DMS 273 (cell line): ENCODE data around the gene EFR3B.

ENCODE experiments used
- DNase-seq: peaks from one replicate; lab custom pipeline; 2025; ENCODE audit not compliant: unreplicated experiment; lab: John Stamatoyannopoulos, UW

Gene EFR3B

DNA sequence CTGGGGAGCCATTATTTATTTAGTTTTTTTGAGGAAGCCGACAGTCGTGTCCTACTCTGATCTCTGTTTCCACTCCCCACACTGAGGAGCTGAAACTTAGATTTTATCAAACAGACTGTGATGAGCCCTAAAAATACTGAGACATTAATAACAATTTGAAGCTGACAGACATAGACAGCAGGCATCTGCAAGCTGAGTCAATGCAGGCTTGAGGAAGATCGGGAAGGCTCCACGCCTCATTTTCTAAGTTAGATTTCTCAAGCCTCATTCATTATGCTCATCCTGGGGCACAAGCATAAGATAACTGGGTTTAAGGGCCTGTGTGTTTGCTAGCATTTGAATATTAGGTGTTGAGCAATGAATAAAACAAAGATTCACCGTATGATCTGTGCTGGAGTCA, 26.3 kb downstream of the EFR3B start:
- DNase-seq = no peak

DNA sequence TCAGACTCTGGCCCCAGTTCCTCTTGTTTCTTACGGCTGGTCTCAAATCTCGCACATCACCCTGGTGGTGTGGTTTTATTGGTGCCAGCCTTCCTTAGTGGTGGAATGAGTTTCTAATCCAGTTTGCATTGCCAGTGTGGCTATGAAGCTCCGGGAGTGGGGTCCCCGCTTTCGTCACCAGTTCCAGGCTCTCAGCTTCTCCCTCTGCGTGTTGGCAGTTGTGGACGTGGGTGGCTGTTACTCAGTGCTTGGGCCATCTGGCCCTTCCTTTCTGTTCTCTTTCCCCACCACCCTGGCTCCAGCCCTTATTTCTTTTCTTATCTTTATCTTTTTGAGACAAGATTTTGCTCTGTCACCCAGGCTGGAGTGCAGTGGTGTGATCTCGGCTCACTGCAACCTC, 30.1 kb downstream of the EFR3B start:
- DNase-seq = peak; percentile 39

DNA sequence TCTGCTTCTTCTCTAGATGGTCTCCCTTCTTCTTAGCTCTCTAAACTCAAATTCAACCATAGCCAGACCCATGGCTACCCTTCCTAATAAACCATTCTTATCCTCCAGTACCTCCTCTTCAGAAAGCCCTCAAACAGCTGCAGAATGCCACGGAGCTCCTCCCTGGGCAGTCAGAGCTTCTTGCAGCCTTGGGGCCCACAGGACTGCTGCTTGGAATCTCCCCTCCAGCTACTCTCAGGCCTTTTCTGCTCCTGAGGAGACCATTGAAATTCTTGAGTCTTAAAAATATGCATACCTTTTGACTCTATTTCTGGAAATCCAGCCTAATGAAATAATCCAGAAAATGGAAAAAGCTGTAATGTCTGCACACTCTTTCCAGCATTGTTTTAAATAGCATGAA, 30.7 kb downstream of the EFR3B start:
- no peak for DNase-seq

DNA sequence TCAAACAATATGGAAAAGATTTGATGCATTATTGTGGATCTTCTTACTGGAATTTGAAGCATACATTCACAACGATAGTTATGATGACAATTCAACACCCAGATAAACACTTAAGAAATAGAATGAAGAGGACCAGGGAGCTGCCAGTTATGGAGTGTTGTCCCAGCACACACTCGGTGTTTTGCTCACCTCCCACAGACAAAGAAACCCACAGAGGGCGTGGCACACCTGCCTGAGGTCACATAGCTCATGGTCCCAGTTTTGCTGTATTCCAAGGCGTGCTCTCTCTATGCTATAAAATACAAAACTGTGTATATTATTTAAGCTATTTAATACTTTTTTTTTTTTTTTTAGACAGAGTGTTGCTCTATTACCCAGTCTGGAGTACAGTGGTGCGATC, 31.1 kb downstream of the EFR3B start:
- DNase-seq = no peak

DNA sequence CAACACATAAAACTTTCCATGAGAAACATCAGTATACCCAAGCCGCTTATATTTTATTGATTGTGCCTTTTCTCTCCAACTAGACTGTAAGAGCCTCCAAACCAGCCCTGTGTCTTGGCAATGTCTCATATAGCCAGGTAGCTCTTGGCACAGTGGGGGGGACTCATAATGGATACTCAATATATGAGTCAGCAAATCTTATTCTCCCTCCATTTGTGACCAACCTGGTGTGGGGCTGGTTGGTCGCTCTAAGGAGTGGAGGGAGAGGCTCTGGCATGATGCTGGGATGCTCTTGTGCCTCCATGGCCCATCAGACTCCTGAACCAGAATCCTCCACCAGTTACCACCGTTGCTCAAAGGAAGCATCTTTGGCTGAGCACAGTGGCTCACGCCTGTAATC, 32.0 kb downstream of the EFR3B start:
- no peak for DNase-seq

DNA sequence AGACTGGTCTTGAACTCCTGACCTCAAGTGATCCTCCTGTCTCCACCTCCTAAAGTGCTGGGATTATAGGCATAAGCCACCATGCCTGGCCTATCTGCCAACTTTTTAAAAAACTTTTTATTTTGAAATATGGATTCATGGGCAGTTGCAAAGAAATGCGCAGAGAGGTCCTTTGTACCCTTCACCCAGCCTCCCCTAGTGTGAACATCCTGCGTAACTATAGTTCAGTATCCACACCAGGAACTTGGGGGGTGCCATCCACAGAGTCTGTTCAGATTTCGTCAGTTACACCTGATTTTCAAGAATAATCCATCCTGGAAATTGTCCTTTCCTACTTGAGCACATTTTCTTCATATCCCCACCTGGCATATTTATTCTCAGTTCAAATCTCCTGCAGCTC, 33.0 kb downstream of the EFR3B start:
- DNase-seq = no peak

DNA sequence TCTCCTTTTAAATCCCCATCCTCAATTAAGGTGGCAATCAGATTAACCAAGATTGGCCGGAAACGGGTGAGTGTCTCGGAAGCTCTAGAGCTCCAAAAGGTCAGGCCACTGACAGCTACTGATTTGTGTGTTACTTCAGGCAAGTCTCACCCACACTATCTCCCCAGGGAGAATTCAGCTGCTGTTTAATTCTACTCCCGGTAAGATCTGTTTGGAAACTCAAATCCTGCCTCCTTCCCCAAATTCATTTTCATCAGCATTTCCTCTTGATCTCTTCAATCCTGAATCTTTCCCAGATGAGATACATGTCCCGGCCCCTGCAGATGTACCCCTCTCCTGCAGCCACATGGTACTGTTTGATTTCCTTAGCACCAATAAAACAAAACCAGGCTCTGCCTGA, 34.9 kb downstream of the EFR3B start:
- peak; percentile 32 for DNase-seq

DNA sequence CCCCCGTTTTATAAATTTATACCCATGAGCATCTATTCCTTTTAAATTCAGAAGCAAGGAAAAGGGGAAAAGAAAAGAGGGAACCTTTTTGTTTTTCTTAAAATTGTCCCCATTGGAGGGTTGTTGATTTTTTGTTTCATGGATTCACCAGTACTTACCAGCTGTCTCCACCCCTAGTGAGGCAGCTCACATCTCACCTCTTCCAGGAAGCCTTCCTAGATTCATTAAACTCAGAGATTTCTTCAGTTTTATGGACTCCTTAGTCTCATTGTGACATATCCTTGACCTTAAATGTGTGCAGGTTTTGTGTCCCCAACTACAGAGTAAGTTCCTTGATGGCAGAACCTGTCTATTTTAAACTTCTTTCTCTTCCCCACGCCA, 35.9 kb downstream of the EFR3B start:
- no peak for DNase-seq

DNA sequence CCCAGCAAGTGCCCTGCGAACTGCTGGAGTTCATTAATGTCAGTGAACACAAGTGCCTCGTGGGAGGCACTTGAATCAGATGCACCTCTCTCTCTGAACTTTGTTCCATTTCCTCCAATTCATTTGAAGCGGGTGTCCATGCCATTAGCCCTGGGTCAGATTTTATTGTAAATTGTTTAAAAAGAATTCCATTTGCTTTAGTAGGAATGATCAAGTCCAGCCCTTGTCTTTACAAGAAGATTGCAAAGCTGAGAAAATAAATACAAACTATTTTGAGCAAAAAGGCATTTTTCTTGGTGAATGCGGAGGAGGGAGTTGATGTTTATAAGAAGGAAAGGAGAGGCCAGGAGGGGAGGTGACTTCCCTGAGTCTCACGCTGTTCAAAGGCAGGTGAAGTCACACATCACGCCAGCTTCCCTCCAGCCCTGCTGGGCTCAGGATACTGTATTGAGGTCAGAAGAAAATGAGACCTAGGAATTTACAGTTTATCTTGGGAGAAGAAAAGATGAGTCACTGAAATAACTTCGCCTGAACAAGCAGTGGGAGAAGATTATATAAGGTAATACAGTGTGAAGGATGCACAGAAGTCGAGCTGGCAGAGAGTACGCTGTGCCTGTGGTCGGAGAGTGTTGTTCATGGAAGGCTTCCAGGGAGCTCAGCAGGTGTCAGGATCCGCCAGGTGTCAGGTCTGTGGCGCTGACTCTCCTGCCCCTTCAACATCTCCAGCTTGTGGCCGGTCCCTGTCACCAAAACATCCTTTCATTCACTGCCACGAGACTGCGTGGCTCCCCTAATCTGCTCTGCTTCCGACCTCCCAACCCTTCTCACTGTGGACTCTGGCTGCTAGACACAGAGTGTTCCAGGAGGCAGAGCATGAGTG, 36.5 kb downstream of the EFR3B start:
- DNase-seq = peak; percentile 42

DNA sequence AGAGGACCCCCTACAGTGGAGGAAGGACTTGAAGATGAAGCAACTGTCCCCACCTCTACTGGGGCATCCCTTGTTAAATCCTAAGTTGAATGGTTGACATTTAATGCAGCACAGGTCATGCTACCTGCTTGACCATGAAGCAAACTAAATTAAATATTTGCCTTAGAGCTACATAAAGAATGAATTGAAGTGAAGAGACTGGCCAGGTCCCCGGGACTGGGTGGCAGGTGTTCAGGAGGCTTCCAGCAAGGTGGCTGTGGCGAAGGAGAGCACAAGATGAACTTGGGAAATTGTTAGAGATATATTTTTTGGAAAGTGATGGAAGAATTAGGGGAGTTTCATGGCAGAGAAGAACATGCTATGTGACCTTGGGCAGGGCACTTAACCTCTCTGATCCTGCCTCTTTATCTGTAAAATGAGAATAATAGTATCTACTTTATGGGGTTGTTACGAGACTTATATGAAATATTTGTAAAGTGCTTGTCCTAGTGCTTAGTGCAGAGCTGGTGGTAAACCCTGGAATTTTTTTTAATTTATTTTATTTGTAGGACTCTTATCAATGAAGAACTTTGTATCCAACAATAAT, 37.3 kb downstream of the EFR3B start:
- DNase-seq = no peak

DNA sequence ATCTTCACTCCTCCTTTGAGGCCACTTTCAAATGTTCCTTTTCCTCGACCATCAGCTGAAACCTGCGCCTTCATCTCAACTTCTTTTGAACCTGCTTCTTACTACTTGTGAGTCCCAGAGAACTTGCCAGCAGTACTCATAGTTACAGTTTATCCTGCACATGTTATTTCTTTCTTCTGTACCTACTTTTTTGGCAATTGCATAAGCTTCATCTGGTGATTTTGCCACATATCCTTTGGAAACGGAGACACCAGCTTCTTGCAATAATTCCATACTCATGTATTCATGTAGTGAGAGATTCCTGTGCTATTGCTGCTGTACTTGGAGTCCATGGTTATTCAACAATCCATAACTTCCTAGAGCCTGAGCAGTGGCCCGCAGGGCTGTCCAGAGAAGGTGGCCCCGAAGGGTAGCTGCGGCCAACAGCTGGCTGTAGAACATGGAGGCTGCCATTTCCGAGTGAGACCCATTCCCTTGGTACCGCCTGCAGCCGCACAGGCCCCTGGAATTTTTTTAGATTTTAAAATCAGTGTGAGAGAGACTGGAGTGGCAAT, 39.4 kb downstream of the EFR3B start:
- DNase-seq = no peak

DNA sequence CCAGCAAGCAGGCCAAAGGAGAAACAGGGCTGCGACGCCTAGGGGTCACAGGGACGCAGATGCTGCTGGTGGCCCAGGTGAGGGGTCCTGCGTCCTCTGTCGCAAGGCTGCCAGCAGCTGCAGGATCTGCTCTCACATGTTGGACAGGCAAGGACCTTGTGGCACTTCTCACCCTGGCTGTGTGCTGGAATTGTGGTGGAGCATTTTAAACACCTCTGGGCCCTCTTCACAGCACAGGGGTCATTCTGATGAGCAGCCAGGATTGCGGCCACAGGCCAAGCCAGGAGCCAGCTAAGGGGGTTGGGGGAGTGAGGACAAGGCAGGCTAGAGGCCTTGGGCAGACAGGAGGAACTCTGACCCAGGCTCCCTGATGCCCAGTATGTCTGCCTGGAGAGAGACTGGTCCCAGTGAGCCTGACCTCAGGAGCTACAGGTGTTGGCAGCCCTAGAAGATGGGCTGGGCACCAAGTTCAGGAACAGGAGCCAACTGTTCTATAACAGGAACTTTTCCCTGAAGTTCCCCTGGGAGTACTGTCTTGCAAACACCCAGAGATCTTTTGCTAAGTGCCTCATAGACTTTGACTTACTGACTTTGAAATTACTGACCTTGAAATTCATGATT, 40.2 kb downstream of the EFR3B start:
- no peak for DNase-seq

DNA sequence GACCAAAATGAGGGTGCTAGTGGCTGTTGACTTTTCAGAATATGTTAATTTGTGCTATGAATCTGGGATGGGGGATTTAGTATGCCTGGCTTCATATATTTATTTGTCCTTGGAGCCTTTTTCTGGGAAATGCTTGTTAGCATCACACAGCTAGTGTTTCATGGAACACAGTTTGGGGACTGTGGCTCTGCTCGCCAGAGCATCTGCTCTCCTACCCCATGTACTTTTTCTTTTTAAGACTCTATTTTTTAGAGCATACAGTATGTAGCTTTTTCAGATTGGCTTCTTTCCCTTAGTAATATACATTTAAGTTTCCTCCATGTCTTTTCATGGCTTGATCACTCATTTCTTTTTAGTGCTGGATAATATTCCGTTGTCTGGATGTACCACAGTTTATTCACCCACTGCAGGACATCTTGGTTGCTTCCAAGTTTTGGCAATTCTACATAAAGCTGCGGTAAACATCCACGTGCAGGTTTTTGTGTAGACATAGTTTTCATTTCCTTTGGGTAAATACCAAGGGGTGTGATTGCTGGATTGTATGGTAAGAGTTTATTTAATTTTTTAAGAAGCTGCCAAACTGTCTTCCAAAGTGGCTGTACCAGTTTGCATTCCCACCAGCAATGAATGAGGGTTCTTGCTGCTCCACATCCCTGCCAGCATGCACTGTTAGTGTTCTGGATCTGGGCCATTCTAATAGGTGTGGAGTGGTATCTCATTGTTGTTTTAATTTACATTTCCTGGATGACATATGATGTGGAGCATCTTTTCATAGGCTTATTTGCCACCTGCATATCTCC, 44.1 kb downstream of the EFR3B start:
- DNase-seq = no peak

DNA sequence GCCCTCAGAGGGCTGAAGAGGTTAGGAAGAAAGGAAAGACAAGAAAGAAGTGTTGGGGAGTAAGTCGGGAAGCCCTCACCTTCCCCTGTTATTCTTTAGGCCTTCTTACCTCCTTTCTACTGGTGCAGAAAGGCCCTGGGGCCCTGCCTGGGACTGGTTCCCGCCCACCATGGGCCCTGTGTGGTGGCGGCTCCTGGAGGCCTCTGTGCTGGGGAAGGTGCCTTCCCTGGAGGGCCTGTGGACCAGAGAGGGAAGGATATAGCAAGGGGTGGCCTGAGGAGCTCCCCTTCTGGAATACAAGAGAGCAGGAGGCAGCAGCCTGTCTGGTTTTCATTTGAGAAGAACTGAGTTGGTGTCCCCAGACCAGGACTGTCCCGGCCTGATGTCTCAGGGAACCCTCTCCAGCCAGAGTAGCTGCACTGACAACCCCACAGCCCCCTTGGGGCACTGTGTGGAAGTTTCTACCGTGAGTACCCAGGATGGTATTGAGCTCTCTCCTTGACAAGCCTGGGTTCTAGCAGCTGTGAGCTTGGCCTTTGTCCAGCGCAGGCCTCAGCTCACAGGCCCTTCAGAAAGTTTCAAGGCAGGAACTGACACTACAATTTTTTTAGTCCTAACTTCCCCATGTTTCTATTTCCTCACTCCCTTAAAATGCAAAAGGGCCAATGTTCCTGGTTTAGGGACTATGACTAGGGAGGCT, 47.1 kb downstream of the EFR3B start:
- DNase-seq = peak; percentile 23

DNA sequence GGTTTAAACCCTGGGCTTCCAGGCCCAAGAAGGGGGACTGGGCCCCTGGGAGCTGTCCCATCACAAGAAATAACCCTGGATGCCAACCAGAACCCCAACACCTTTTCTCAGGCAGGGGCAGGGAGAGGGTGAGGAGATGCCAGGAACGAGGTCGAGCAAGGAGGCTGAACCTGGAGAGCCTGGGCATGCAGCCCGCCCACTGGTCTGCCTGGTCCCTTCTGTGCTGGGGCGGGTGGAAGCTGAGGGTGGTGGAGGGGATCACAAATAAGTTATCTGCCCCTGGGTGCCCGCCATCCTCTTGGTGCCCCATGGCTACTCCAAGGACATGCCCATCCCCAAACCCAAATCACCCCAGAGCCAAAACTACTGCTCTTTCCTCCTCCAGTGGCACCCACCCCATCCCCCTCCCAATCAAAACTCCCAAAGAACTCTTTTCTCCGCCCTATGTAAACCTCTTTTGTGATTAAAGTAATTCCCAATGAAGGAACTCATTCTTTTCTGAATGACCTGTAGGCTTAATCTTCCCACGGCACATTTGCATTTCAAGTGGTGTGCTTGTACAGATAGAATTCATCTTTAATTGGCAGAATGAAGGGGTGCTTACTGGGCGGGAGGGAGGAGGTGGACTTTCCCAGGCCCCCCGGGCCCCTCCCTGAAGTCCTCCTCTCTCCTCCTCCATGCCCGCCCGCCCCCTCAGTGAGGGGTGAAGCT, 47.9 kb downstream of the EFR3B start:
- DNase-seq = no peak

DNA sequence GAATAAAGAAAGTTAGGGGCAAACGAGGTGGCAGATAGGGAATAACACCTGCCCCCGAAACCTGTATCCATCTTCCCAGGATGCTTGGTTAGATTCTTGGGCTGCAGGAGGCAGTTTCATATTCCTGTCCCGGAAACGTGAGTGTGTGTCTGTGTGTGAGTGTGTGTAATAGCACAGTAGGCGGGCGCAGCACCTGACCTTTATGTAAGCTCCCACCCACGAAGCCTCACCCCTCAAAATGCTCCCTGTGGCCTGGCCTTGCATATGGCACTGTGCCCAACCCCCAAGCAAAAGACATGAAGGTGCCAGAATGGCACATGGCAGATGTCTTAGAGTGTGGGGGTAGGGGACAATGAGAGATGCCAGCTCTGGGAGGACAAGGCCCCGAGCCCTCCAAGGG, 48.9 kb downstream of the EFR3B start:
- DNase-seq = peak; percentile 15

DNA sequence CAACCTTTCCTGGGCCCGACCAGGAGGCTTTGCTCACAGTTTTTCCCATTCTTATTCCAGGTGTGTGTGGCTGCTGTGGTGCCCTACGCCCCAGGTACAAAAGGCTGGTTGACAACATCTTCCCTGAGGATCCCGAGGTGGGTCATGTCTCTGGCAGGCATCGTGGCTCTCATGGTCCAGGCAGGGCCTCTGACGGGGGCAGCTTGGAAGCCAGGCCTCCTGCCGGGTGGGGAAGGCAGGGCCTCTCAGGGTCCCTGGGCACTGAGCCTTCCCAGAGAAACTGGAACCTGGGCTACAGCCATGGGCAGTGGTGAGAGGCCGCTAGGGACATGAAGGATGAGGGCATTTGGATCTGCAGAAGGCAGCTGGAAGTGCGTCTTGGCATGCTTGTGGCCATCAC, 49.4 kb downstream of the EFR3B start:
- no peak for DNase-seq

DNA sequence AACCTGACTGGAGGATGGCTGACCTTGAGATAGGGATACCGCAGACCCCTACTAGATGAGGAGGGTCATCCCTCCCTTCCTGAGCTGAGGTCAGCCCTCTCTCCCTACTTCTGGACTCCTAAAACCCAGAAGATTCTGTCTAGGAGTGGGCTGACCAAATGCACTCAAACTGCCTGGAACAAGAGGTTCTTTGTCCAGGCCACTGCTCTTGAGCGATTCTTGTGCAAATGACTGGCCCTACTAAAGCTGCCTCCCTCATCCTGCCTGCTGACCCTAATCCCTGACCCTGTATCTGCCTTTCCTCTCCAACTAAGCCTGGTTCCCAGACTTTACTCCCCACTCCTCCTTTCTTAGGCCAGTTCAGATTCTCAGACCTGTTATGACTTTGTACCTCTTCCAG, 56.2 kb downstream of the EFR3B start:
- DNase-seq = no peak

DNA sequence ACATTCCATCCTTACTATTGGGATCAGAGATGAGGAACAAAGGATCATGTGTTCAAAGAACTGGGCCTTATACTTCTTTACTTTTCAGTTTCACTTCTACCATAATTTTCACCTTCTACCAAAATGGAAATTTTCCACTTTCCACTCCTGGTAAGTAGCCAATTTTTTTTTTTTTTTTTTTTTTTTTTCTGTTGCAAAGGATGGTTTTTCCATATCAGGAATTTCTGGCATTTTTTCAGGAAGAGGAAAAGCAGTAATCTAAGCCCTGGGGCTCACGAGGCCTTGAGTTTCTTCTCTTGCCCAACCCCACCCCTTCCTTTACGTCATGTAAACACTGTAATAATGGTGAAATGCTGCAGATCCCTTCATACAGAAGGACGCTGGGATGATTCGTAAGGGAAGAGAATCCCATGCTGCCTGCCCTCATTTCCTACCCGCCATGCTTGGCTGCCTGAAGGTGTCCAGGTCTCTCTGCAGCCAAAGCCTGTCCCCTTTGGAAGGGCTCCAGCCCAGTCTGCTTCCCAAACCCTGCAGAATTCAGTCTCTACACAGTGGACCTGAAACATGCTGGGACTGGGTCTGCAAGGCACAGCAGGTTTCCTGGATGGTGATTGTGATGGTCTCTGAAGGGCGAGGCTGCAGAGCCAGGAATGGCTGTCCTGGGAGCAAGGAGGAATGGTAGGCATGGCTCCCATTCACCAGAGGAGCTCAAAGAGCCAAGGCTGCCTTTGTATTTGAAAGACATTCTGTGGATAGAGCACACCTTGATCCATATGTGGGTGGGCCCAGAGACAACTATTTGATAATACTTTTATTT, 57.0 kb downstream of the EFR3B start:
- no peak for DNase-seq
